PC-3 (cell line): Measurements from ENCODE around the gene SLC9B2.

Experiments
- CTCF ChIP-seq: fragments of 300-600 bp; sonication (generic); conservative IDR thresholded peaks from 2 replicates; pipeline ENCODE4 v1.5.1; 2017; ENCODE audit warnings: antibody characterized with exemption, low read depth, mild to moderate bottlenecking, low read length
- EZH2 ChIP-seq: fragments of 300-600 bp; sonication (generic); IDR thresholded peaks from one replicate; pipeline ENCODE4 v1.6.1; 2017; ENCODE audit warnings: antibody characterized with exemption, mild to moderate bottlenecking, low read length; ENCODE audit not compliant: unreplicated experiment

DNA sequence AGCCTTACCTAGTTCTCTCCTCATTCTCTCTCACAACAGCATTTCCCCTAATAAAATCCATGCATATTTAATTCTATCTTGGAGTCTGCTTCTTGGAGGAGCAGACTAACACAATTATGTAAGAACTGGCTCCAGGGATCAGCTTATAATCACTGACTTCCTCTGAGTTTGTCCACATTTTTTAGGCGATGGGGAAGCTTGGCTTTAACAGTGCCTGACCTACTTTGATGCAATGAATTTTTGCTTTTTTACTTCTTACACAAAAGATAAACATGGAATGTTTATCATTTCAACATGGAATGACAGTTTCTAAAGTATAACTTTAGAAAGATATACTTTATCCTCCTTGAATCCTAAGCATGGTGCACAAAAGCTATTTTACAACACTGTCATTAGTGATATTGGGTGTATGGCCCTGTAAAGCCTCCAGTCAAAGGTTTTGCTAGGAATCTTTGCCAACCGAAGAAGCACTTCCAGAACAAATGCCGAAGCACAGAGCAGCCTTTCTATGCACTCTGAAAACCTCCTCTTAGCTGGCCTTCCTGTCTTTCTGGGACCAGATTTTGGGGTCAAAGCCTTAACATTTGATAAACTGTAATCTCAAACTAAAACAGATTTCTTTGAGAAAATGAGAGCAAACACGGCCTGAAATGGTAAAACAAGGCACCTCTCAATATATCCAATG is 22.3 kb upstream of the SLC9B2 start:
- no peak for TF ChIP-seq CTCF
- no peak for TF ChIP-seq EZH2
